ENCODE results near the gene NPFFR2.

GRCh38 chr4:72107456-72107855 is 75.7 kb downstream of the NPFFR2 start:
- TF ChIP-seq, protein P1, sequence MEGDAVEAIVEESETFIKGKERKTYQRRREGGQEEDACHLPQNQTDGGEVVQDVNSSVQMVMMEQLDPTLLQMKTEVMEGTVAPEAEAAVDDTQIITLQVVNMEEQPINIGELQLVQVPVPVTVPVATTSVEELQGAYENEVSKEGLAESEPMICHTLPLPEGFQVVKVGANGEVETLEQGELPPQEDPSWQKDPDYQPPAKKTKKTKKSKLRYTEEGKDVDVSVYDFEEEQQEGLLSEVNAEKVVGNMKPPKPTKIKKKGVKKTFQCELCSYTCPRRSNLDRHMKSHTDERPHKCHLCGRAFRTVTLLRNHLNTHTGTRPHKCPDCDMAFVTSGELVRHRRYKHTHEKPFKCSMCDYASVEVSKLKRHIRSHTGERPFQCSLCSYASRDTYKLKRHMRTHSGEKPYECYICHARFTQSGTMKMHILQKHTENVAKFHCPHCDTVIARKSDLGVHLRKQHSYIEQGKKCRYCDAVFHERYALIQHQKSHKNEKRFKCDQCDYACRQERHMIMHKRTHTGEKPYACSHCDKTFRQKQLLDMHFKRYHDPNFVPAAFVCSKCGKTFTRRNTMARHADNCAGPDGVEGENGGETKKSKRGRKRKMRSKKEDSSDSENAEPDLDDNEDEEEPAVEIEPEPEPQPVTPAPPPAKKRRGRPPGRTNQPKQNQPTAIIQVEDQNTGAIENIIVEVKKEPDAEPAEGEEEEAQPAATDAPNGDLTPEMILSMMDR (IDR thresholded peaks at IDR 0.05): no peak
- TF ChIP-seq EP300 (IDR thresholded peaks at IDR 0.05) (no peak), POLR2AphosphoS5 (IDR thresholded peaks at IDR 0.05) (no peak), POLR2A (IDR thresholded peaks at IDR 0.05) (no peak)

Data from gastroesophageal sphincter (tissue), 3 donors.